Hematopoietic multipotent progenitor cell treated with erythropoietin and hydrocortisone succinate and interleukin-3 and kit ligand, for 6 days (in vitro differentiated cells): ENCODE results near the gene IER3IP1.
"Not testable (repeated sequence)": the region's sequence is repeated elsewhere in the genome, so short reads cannot be mapped to it uniquely, and the experiment has no call there.

Source experiments
- DNase-seq: peaks from one replicate; pipeline ENCODE4 v3.0.0-alpha.2; 2015

The IER3IP1 gene

DNA sequence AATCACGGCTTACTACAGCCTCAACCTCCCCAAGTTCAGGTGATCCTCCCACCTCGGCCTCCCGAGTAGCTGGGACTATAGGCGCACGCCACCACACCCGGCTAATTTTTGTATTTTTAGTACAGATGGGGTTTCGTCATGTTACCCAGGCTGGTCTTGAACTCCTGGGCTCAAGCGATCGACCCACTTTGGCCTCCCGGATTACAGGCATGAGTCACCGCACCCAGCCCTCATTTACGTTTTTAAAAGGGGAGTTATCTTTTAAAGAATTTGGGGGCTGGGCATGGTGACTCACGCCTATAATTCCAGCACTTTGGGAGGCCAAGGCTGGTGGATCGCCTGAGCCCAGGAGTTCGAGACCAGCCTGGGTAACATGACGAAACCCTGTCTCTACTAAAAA, 17.8 kb downstream of the IER3IP1 start:
- DNase-seq, result not testable (repeated sequence)

DNA sequence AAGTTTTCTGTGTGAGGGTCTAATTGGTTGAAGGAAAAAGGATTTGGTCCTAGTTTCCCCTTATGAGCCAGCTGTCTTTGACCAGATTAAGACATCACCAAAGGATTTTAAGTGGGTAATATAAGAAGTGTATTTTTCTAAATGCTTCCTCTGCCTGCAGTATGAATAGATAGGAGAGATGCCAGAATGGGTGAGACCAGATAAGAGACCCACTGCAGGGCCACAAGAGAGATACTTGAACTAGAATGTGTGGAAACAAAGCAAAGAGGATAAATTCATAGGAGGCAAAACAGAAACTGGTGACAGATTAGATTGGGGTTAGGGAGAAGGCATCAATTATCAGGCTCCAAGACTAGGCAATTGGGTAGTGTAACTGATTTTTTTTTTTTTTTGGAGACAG, 24.7 kb downstream of the IER3IP1 start:
- DNase-seq, result peak; percentile 89

DNA sequence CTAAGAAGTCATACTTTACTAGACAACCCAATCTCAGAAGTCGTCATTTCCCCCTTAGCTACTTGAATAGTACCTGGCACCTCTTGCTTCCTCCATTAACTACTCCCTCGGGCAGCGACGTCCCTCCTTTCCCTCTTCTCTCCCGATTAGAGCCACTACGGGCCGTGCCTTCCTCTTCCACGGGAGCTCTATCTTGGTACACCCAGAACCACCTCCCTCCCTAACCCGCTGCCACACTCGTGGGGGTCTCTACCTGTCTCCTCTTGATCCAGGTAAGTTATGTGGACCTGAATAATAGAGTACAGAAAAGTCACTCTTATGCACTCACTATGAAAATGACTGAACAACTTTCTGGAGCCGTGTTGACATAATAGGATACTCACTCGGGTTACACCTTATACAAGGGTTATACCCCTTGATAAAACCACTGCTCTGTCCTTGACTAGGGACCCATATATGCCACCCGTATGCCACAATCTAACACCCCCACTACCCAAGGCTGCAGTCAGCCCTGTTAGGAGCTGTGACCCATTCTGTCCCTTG, 25.3 kb downstream of the IER3IP1 start:
- DNase-seq, result no peak

DNA sequence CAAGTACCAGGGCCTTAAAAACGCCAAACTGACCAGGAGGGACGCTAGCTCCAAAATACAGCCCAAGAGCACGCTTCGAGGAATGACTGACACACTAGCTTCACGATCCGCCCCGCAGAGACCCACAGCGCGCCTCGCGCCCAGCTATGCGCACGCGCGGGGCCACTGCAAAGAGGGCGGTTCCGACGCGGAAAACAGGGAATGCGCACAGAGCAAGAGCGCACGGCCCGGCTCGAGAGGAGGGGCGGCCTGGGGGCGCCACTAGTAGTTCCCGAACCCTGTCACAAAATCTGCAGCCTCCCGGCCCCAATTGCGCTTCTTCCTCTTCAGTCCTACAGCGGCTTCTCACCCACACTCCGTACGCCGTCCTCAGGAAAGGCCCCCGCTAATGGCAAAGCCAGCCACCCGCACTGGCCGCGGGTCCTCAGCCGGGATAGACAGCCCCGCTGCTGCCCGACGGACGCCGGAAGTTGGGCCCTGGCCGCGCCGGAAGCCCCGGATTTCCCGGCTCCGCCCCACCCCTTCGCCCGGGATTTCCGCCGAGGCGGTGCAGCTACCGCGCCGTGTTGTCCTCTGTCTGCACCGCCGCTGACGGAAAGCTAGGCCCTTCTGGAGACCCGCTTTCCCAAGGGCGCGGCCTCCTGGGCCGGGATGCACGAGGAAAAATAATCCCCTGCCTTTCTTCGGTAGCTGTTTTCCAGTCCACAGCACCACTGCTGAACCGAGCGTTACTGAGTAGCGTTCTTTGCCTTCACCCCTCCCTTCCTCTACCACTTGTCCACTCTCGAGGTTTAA, 25.9 kb downstream of the IER3IP1 start, which contains the start of gene HDHD2:
Gene HDHD2, minus strand, starts transcription at position 472 of the 795 bp plus-strand sequence. CDS start 14,061 bp downstream, outside the sequence.
- DNase-seq, result peak; percentile 82

GRCh38 chr18:47149457-47150028, 26.6 kb downstream of the IER3IP1 start:
- peak; percentile 32 for DNase-seq

GRCh38 chr18:47146206-47146605, 30.0 kb downstream of the IER3IP1 start:
- DNase-seq, result no peak

GRCh38 chr18:47143899-47144485, 32.2 kb downstream of the IER3IP1 start:
- peak; percentile 67 for DNase-seq

GRCh38 chr18:47143153-47143552, 33.0 kb downstream of the IER3IP1 start:
- no peak for DNase-seq

DNA sequence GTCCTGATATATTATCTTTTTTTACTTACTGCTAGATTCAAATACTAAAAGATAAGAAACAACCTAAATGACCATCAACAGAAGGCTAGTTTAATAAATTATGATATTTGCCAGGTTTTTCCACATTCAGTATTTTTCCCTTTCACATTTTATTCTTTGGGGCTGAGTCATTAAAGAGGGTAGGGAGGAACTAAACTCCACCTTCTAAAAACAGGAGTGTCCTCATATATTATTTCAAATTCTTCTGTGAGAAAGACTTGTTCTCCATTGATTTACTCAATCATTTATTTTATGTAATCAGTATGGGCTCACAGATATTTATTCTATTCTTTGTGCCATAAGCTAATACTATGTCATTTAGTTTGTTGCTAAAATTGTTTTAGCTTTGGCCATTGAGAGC, 34.9 kb downstream of the IER3IP1 start:
- DNase-seq, result no peak

- DNase-seq, result no peak
Measured at GRCh38 chr18:47121146-47121545, 55.0 kb downstream of the IER3IP1 start.

DNA sequence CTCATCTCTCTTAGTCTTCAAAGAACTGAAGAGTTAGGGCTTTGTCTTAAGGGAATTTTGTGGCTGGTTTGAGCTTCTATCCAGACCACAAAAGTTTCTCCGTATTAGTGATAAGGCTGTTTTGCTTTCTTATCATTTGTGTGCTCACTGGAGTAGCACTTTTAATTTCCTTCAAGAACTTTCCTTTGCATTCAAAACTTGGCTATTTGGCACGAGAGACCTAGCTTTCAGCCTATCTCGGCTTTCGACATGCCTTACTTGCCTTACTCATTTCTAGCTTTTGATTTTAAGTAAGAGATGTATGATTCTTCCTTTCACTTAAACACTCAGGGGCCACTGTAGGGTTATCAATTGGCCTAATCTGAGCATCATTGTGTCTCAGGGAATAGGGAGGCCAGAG, 55.7 kb downstream of the IER3IP1 start:
- peak; percentile 34 for DNase-seq

DNA sequence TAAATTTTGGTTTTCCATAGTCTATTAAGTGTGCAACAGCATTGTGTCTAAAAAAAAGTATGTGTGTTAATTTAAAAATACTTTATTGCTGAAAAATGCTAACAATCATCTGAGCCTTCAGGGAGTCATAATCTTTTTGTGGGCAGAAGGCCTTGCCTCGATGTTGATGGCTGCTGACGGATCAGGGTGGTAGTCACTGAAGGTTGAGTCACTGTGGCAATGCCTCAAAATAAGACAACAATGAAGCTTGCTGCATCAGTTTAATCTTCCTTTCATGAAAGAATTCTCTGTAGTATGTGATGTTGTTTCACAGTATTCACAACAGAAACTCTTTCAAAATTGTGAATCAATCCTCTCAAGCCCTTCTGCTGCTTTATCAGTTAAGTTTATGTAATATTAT, 57.2 kb downstream of the IER3IP1 start:
- DNase-seq, result no peak

DNA sequence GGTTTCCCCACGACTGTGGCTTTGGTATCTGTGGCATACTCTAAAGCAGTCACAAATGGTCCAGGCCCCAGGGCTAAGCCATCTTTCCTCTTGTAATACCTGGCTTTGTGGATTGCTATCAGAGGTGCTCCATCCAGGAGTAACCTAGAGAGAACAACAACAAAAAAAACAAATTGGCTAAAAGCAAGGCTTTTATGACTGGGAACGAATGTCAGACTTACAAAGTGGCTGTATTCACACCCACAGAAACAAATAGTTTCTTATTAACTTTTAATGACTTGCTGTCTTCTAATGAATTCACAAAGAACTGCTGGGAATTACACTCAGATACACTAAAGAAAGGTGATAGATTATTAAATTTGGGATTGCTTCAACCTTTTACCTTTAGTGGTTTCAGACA, 61.0 kb downstream of the IER3IP1 start:
- no peak for DNase-seq

DNA sequence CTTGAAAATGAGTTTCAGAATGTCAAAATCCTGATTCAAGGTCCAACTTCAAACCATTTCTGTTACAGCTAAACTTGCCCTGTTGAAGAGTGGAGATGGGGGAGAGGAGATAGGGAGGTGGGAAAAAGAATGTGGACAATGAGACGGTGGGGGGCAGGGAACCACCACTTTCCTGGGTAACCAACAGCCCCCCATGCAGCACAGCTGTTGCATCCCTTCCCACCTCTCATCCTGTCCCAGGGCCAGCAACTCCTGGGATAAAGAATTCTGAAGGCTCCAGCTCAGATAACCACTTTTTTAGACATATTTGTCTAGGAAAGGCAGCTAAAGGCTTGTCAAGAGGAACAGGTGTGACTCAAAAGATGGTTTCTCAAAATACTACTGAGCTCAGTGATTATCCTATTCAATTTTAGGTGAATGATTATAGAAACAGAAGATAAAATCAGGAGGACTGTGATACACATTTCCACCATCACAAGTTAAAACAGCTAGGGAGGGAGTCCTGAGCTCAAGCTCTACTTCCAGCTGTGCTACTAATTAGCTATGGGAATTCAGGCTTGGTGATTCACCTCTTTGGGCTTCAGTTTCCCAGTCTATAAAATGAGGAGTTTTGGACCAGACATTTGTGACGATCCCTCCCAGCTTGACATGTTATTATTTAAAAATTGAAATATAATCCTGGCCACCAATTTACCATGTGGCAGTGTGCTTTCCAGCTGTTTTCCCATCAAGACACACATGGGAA, 62.2 kb downstream of the IER3IP1 start:
- no peak for DNase-seq

DNA sequence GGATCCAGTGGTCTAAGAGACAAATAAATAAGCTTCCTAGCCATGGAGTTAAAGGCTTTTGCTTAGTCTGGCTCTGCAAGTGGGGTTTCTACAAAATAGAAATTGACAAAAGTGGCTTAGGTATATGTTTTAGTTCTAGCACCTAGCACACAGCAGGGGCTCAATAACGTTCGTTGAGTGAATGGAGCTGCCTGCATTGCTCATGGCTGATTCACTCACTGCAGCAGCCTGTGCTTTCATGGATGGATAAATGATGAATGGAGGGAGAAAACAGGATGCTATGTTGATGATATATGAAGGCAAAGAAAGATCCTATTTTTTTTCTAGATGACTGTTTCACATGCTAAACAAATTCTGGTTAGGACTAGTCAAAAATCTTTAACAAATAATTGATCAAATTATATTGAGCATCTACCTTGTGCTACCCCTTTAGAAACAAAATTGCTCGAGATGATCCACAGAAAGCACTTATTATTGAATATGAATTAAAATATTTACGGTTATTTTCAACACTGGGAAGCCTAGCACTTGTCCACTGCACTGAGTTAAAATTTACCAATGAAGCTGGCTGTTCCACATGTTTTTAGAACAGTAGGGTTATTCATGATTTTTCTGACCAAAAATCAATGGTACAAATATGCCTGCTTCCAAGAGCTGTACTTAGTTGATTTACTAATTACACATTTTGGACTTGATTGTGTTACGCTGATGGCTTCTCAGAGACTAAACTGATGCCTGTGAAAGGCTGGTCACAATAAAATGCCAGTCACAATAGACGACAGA, 65.5 kb downstream of the IER3IP1 start:
- no peak for DNase-seq

DNA sequence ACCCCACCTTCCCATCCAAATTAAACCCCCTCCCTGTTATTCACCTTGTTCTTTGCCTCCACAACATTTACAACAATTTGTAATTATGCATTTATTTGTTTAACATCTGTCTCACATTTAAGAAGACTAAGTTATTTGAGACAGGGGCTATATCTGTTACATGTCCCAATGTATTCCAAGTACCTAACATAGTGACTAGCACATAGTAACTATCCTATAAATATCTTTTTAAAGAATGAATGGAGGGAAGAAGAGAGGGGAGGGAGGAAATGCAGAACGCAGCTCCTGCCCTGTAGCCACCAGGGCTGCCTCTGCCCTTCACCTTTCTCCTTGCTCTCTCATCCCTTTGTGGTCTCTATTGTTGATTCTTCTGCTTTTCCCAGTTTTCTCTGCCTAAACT, 66.4 kb downstream of the IER3IP1 start:
- DNase-seq, result no peak

GRCh38 chr18:47108998-47109405, 67.2 kb downstream of the IER3IP1 start:
- DNase-seq, result no peak

GRCh38 chr18:47108373-47108772, 67.8 kb downstream of the IER3IP1 start:
- DNase-seq, result no peak
